ENCODE results near the gene RSAD1. TPM values are rescaled to one million over a fixed set of nuclear protein-coding genes. Genes with fewer than 3 reads are reported as not detected.

The RSAD1 gene
- total and polyA plus RNA-seq, 11 donors: 30.9 to 50.0 (median 42.8) TPM

DNA sequence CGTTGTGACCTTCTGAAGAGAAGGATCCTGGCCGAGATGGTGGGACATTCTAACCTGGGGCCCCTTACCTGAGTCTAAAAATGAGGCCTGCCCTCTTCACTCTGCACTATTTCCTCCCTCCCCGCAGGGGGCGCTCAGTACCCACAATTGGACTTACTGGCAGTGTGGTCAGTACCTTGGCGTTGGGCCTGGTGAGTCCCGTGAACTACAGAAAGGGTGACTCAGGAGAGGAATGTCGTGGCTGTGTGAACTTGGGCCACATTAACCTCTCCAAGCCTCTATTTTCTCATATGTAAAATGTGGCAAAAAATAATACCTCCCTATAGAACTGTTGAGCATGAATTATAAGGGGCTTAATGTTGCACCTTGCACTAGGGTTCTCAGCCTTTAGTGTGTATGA lies 3.9 kb downstream of the RSAD1 start:
- peak; percentile 91 to 97 (median 95) for DNase-seq
- Histone ChIP-seq H3K27ac (peak overlapping the region in 11 of 12 donors; percentile 61 to 90 (median 80)), H3K4me1 (peaks cover 0 to 51% (median 32%) of the 10 kb centered on the region in 12 donors), H3K4me3 (no peak overlapping the region), H3K9me3 (no peaks in the 10 kb centered on the region), H3K36me3 (peaks cover 0 to 65% (median 52%) of the 10 kb centered on the region in 9 donors), H3K27me3 (no peaks in the 10 kb centered on the region)
- 0 to 13% (median 8%) methylated on average over 6 to 7 of the region's 7 CpGs for WGBS, 4 donors
- no peak for TF ChIP-seq POLR2A (IDR thresholded peaks at IDR 0.05)
- TF ChIP-seq CTCF (IDR thresholded peaks at IDR 0.05): peak; percentile 73 to 93 (median 84)
- ATAC-seq: peak; percentile 69 to 84 (median 72)
- intact Hi-C loops (cut with DNase I): loop anchor here in 8 of 10 donors (1.0 to 10.0 kb wide), 15 partner anchors 51 to 360 kb away; partner anchors contain the start of gene SPATA20 (in 2 of the 8)

GRCh38 chr17:50483266-50483665 lies 4.6 kb downstream of the RSAD1 start:
- H3K4me3 ChIP-seq: no peak overlapping the region
- DNase-seq: peak in 1 of 5 donors; percentile 57
- intact Hi-C loops (cut with DNase I): loop anchor here in 8 of 10 donors (2.0 to 10.0 kb wide), 13 partner anchors 52 to 359 kb away; partner anchors contain the start of gene SPATA20 (in 2 of the 8)
- TF ChIP-seq CTCF (IDR thresholded peaks at IDR 0.05): no peak
- TF ChIP-seq POLR2A (IDR thresholded peaks at IDR 0.05): no peak
- no peaks in the 10 kb centered on the region for H3K27me3 ChIP-seq
- H3K9me3 ChIP-seq: no peaks in the 10 kb centered on the region
- H3K27ac ChIP-seq: peak overlapping the region in 10 of 12 donors; percentile 61 to 90 (median 80)
- no peak for ATAC-seq
- H3K36me3 ChIP-seq: peaks cover 0 to 67% (median 52%) of the 10 kb centered on the region in 9 donors
- H3K4me1 ChIP-seq: peaks cover 0 to 44% (median 27%) of the 10 kb centered on the region in 12 donors
- WGBS, 4 donors: 77 to 87% (median 85%) methylated on average over 5 of the region's 5 CpGs

- ATAC-seq (no peak), DNase-seq (peak in 1 of 5 donors; percentile 48)
- no peaks in the 10 kb centered on the region for H3K27me3 ChIP-seq
- no peak overlapping the region for H3K4me3 ChIP-seq
- no peak overlapping the region for H3K27ac ChIP-seq
- WGBS, 4 donors: 91 to 97% (median 94%) methylated on average over 9 to 11 of the region's 11 CpGs
- peaks cover 0 to 37% (median 22%) of the 10 kb centered on the region in 12 donors for H3K4me1 ChIP-seq
- peaks cover 0 to 67% (median 52%) of the 10 kb centered on the region in 9 donors for H3K36me3 ChIP-seq
- H3K9me3 ChIP-seq: no peaks in the 10 kb centered on the region
- TF ChIP-seq CTCF (IDR thresholded peaks at IDR 0.05) (no peak), POLR2A (IDR thresholded peaks at IDR 0.05) (no peak)
- intact Hi-C loops (cut with DNase I): loop anchor here (5.0 to 10.0 kb wide), 11 partner anchors 48 to 358 kb away; partner anchors contain the start of genes EPN3 (in 1 of the 10) and SPATA20 (in 1 of the 10)
Measured at GRCh38 chr17:50484386-50485155, 5.9 kb downstream of the RSAD1 start.

Data from heart left ventricle (tissue), 16 donors.